Muscle of leg (tissue), 16 donors: ENCODE measurements around the gene CANT1. TPM values are rescaled to one million over a fixed set of nuclear protein-coding genes. Genes with fewer than 3 reads are reported as not detected.

Source experiments
- DNase-seq: peaks from one replicate; pipeline ENCODE4 v3.0.0; 2013
- H3K27ac ChIP-seq: one replicate; pipeline ENCODE4 v1.5.1; 2013; ENCODE audit warnings: mild to moderate bottlenecking, low read length, control low read depth
- H3K27me3 ChIP-seq: one replicate; pipeline ENCODE4 v1.6.1; 2013; ENCODE audit warnings: low read length; ENCODE audit not compliant: control insufficient read depth, insufficient read depth
- H3K36me3 ChIP-seq: one replicate; pipeline ENCODE4 v1.6.1; 2013; ENCODE audit warnings: low read length; ENCODE audit not compliant: control insufficient read depth, insufficient read depth
- H3K4me1 ChIP-seq: one replicate; pipeline ENCODE4 v1.6.1; 2013; ENCODE audit warnings: low read length; ENCODE audit not compliant: control insufficient read depth, insufficient read depth
- H3K4me3 ChIP-seq: one replicate; pipeline ENCODE4 v1.5.1; 2013; ENCODE audit warnings: low read length, control low read depth
- H3K9me3 ChIP-seq: replicated peaks from 2 replicates; pipeline ENCODE4 v1.6.1; 2013; ENCODE audit warnings: low read depth, low read length; ENCODE audit not compliant: control insufficient read depth
- WGBS: methylation state at CpG from one replicate; pipeline ENCODE4 v1.1.5; 2013; ENCODE audit warnings: missing lambda C conversion rate; ENCODE audit not compliant: insufficient coverage; 5-methylcytosine and 5-hydroxymethylcytosine counted together
- long read RNA-seq, 11 donors: transcript quantifications; one replicate each; lab custom pipeline, GENCODE V29; 2026
- polyA plus RNA-seq, 8 donors: library from polyadenylated mRNA; unstranded; fragments of 120-200 nt; gene quantifications; one replicate each; pipeline versions ENCODE4 v1.2.1 to v1.2.3, GENCODE V29; 2013; ENCODE audit warnings: inconsistent platforms in 1 of 8, low replicate concordance in 1 of 8; ENCODE audit not compliant: insufficient read length in 8 of 8, insufficient read depth in 1 of 8
- total RNA-seq: library from RNA; stranded (reverse); fragments of 120-200 nt; gene quantifications from one replicate; pipeline ENCODE4 v1.2.4, GENCODE V29; 2013

CANT1 gene
- total RNA-seq (21.7 TPM), polyA plus RNA-seq (10 to 100 TPM; 24.4 to 41.5 (median 33.3) TPM)
- long read RNA-seq, donor 1, partial matches to known transcripts: 0 of 5 reads
- long read RNA-seq, donor 1, other reads (novel, unspliced or antisense): 0 of 5 reads
- long read RNA-seq, donor 2, partial matches to known transcripts: 0 of 2 reads
- long read RNA-seq, donor 2, other reads (novel, unspliced or antisense): 0 of 2 reads
- long read RNA-seq, donor 3, partial matches to known transcripts: 0 of 4 reads
- long read RNA-seq, donor 3, other reads (novel, unspliced or antisense): 0 of 4 reads
- long read RNA-seq, donor 4, partial matches to known transcripts: 0 of 5 reads
- long read RNA-seq, donor 4, other reads (novel, unspliced or antisense): 0 of 5 reads
- long read RNA-seq, donor 5, transcript CANT1-202 (5 exons, 3,252 nt): major isoform, 8 of 11 reads
- long read RNA-seq, donor 5, partial matches to known transcripts: 0 of 11 reads
- long read RNA-seq, donor 5, other reads (novel, unspliced or antisense): 0 of 11 reads
- long read RNA-seq, donor 6, transcript CANT1-202 (5 exons, 3,252 nt): major isoform, 10 of 15 reads
- long read RNA-seq, donor 6, partial matches to known transcripts: 0 of 15 reads
- long read RNA-seq, donor 6, other reads (novel, unspliced or antisense): 0 of 15 reads
- long read RNA-seq, donor 7, transcript CANT1-202 (5 exons, 3,252 nt): major isoform, 5 of 10 reads
- long read RNA-seq, donor 7, partial matches to known transcripts: 0 of 10 reads
- long read RNA-seq, donor 7, other reads (novel, unspliced or antisense): 0 of 10 reads
- long read RNA-seq, donor 8, partial matches to known transcripts: 0 of 3 reads
- long read RNA-seq, donor 8, other reads (novel, unspliced or antisense): 0 of 3 reads
- long read RNA-seq, donor 9, transcript CANT1-202 (5 exons, 3,252 nt): major isoform, 5 of 5 reads
- long read RNA-seq, donor 9, partial matches to known transcripts: 0 of 5 reads
- long read RNA-seq, donor 9, other reads (novel, unspliced or antisense): 0 of 5 reads
- long read RNA-seq, donor 10, transcript CANT1-202 (5 exons, 3,252 nt): major isoform, 7 of 8 reads
- long read RNA-seq, donor 10, partial matches to known transcripts: 0 of 8 reads
- long read RNA-seq, donor 10, other reads (novel, unspliced or antisense): 0 of 8 reads
- long read RNA-seq, donor 11, partial matches to known transcripts: 0 of 6 reads
- long read RNA-seq, donor 11, other reads (novel, unspliced or antisense): 0 of 6 reads

GRCh38 chr17:79009397-79010303 is at the start of gene CANT1:
CANT1 (minus strand) TSS chr17:79009764; CDS start chr17:78997622, 12,142 bp downstream.
- peaks cover 20% of the 10 kb centered on the region for H3K4me1 ChIP-seq
- peaks cover 8% of the 10 kb centered on the region for H3K36me3 ChIP-seq
- H3K27ac ChIP-seq: peak within 1 kb of the TSS; percentile 71
- peak within 1 kb of the TSS; percentile 89 for H3K4me3 ChIP-seq
- DNase-seq: peak; percentile 96
- under 1% methylated on average over 42 of the region's 73 CpGs for WGBS
- no peaks in the 10 kb centered on the region for H3K9me3 ChIP-seq
- H3K27me3 ChIP-seq: no peaks in the 10 kb centered on the region

GRCh38 chr17:79057737-79058385 is 48.3 kb upstream of the CANT1 start:
- no peak overlapping the region for H3K27ac ChIP-seq
- no peaks in the 10 kb centered on the region for H3K36me3 ChIP-seq
- H3K9me3 ChIP-seq: peaks cover 12% of the 10 kb centered on the region
- H3K4me3 ChIP-seq: no peak overlapping the region
- no peaks in the 10 kb centered on the region for H3K27me3 ChIP-seq
- WGBS: 88% methylated on average over 7 of the region's 10 CpGs
- H3K4me1 ChIP-seq: no peaks in the 10 kb centered on the region
- DNase-seq: no peak

GRCh38 chr17:79055197-79055596 is 45.6 kb upstream of the CANT1 start:
- DNase-seq: peak; percentile 33
- WGBS: no CpG with 5 or more reads among the region's 5 CpGs
- Histone ChIP-seq H3K36me3 (no peaks in the 10 kb centered on the region), H3K4me3 (no peak overlapping the region), H3K27ac (no peak overlapping the region), H3K4me1 (peaks cover 4% of the 10 kb centered on the region), H3K9me3 (peaks cover 12% of the 10 kb centered on the region), H3K27me3 (peaks cover 7% of the 10 kb centered on the region)

- peaks cover 16% of the 10 kb centered on the region for H3K9me3 ChIP-seq
- H3K4me1 ChIP-seq: peaks cover 9% of the 10 kb centered on the region
- H3K27me3 ChIP-seq: peaks cover 15% of the 10 kb centered on the region
- DNase-seq: no peak
- H3K27ac ChIP-seq: peak overlapping the region; percentile 35
- H3K36me3 ChIP-seq: no peaks in the 10 kb centered on the region
- WGBS: no CpG with 5 or more reads among the region's 2 CpGs
- H3K4me3 ChIP-seq: no peak overlapping the region
Observed at GRCh38 chr17:79054200-79054960, 44.8 kb upstream of the CANT1 start.

GRCh38 chr17:79053251-79053925 is 43.8 kb upstream of the CANT1 start:
- H3K36me3 ChIP-seq: no peaks in the 10 kb centered on the region

GRCh38 chr17:79052131-79052530 is 42.6 kb upstream of the CANT1 start:
- H3K36me3 ChIP-seq: no peaks in the 10 kb centered on the region
- DNase-seq: no peak
- H3K27ac ChIP-seq: no peak overlapping the region
- H3K4me3 ChIP-seq: no peak overlapping the region
- H3K27me3 ChIP-seq: peaks cover 30% of the 10 kb centered on the region
- peaks cover 12% of the 10 kb centered on the region for H3K9me3 ChIP-seq
- WGBS: no CpG with 5 or more reads among the region's 1 CpG
- peaks cover 27% of the 10 kb centered on the region for H3K4me1 ChIP-seq

More at GRCh38 chr17:79053251-79053925, 43.8 kb upstream of the CANT1 start:
- no peak overlapping the region for H3K4me3 ChIP-seq
- WGBS: 60% methylated on average over 1 of the region's 2 CpGs
- H3K4me1 ChIP-seq: peaks cover 15% of the 10 kb centered on the region
- H3K27ac ChIP-seq: no peak overlapping the region
- no peak for DNase-seq
- peaks cover 24% of the 10 kb centered on the region for H3K27me3 ChIP-seq
- H3K9me3 ChIP-seq: peaks cover 16% of the 10 kb centered on the region

GRCh38 chr17:79051306-79051705 is 41.7 kb upstream of the CANT1 start:
- peaks cover 12% of the 10 kb centered on the region for H3K9me3 ChIP-seq
- H3K27me3 ChIP-seq: peaks cover 35% of the 10 kb centered on the region
- no peak for DNase-seq
- peaks cover 35% of the 10 kb centered on the region for H3K4me1 ChIP-seq
- no peak overlapping the region for H3K27ac ChIP-seq
- WGBS: 76% methylated on average over 2 of the region's 6 CpGs
- H3K4me3 ChIP-seq: no peak overlapping the region
- H3K36me3 ChIP-seq: no peaks in the 10 kb centered on the region

GRCh38 chr17:79050551-79050950 is 41.0 kb upstream of the CANT1 start:
- DNase-seq: no peak
- H3K9me3 ChIP-seq: peaks cover 12% of the 10 kb centered on the region
- H3K4me3 ChIP-seq: no peak overlapping the region
- no peak overlapping the region for H3K27ac ChIP-seq
- 76% methylated on average over 6 of the region's 6 CpGs for WGBS
- no peaks in the 10 kb centered on the region for H3K36me3 ChIP-seq
- H3K4me1 ChIP-seq: peaks cover 41% of the 10 kb centered on the region
- H3K27me3 ChIP-seq: peaks cover 37% of the 10 kb centered on the region
